AG04450 (cell line): Measurements from ENCODE around the gene MAPK7. TPM values are rescaled to one million over a fixed set of nuclear protein-coding genes. Genes with fewer than 3 reads are reported as not detected.
A peak's percentile ranks its signal among the peaks of the same experiment; 100 is the strongest.

ENCODE experiments used
- CTCF ChIA-PET: fragments of 300-600, 350-600 bp; formaldehyde crosslinking; extraction: SDS; loops from one replicate; lab custom pipeline; 2022; ENCODE audit warnings: antibody characterized with exemption, inconsistent platforms; lab: Charles Lee
- POLR2A ChIA-PET: fragments of 350-600 bp; formaldehyde crosslinking; extraction: SDS; loops from one replicate; lab custom pipeline; 2021; ENCODE audit warnings: antibody characterized with exemption, inconsistent platforms; lab: Yijun Ruan, JAX
- DNase-seq: peaks from one replicate; pipeline ENCODE4 v3.0.0-alpha.2; 2011; ENCODE audit warnings: low read depth, low spot score
- H3K27ac ChIP-seq: one replicate; pipeline ENCODE4 v1.5.1; 2012; ENCODE audit warnings: low read depth, low read length, control low read depth
- H3K27me3 ChIP-seq: one replicate; pipeline ENCODE4 v1.6.0; 2012; ENCODE audit warnings: low read length; ENCODE audit not compliant: control insufficient read depth, insufficient read depth
- H3K4me3 ChIP-seq: 2 replicates; pipeline ENCODE4 v1.5.1; 2011; ENCODE audit warnings: mild to moderate bottlenecking, low read depth, low read length, control low read depth
- H3K9me3 ChIP-seq: 2 replicates; pipeline ENCODE4 v1.5.1; 2012; ENCODE audit warnings: low read length; ENCODE audit not compliant: control insufficient read depth, insufficient read depth
- polyA plus RNA-seq: library from polyadenylated mRNA; depleted of rRNA; stranded (reverse); fragments of >200 nt; gene quantifications from 2 replicates; pipeline ENCODE4 v1.2.3, GENCODE V29; 2011
- TF ChIP-seq, protein P1 (sequence below): IDR thresholded peaks from 2 replicates; pipeline ENCODE4 v1.5.1; 2011; ENCODE audit warnings: low read depth, low read length, control low read depth, inconsistent platforms

MAPK7 gene
- polyA plus RNA-seq, 1 experiment: 6.2 TPM

DNA sequence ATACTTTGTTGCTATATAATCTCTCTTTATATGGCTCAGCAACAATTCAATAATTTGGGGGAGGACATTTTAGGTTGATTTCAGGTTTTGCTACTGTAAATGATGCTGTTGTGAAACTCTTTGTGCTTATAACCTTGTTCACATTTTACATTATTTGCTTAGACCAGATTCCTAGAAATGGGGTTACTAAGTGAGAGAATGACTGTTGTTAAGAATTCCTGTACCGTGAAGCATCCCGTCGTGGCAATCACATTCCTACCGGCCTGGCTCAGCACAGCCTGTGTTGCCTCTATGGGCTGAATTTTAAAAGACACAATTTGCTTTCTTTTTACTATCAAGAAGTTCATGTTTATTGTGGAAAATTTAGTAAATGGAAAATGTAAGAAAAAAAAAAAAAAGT lies 47.2 kb upstream of the MAPK7 start:
- CTCF ChIA-PET: no interaction called here
- peak; percentile 77 for DNase-seq
- H3K9me3 ChIP-seq: no peaks in the 10 kb centered on the region; the same call in 1 of the 2 replicates
- POLR2A ChIA-PET: interaction anchor here (0.6 to 1.5 kb wide), 2 partner anchors 9 to 22 kb away, joined by 3 to 4 read pairs; no protein-coding TSS in a partner anchor
- H3K4me3 ChIP-seq: no peak overlapping the region
- TF ChIP-seq, protein P1, sequence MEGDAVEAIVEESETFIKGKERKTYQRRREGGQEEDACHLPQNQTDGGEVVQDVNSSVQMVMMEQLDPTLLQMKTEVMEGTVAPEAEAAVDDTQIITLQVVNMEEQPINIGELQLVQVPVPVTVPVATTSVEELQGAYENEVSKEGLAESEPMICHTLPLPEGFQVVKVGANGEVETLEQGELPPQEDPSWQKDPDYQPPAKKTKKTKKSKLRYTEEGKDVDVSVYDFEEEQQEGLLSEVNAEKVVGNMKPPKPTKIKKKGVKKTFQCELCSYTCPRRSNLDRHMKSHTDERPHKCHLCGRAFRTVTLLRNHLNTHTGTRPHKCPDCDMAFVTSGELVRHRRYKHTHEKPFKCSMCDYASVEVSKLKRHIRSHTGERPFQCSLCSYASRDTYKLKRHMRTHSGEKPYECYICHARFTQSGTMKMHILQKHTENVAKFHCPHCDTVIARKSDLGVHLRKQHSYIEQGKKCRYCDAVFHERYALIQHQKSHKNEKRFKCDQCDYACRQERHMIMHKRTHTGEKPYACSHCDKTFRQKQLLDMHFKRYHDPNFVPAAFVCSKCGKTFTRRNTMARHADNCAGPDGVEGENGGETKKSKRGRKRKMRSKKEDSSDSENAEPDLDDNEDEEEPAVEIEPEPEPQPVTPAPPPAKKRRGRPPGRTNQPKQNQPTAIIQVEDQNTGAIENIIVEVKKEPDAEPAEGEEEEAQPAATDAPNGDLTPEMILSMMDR: peak; percentile 11; the same call in 1 of the 2 replicates
- H3K27me3 ChIP-seq: no peaks in the 10 kb centered on the region
- no peak overlapping the region for H3K27ac ChIP-seq

DNA sequence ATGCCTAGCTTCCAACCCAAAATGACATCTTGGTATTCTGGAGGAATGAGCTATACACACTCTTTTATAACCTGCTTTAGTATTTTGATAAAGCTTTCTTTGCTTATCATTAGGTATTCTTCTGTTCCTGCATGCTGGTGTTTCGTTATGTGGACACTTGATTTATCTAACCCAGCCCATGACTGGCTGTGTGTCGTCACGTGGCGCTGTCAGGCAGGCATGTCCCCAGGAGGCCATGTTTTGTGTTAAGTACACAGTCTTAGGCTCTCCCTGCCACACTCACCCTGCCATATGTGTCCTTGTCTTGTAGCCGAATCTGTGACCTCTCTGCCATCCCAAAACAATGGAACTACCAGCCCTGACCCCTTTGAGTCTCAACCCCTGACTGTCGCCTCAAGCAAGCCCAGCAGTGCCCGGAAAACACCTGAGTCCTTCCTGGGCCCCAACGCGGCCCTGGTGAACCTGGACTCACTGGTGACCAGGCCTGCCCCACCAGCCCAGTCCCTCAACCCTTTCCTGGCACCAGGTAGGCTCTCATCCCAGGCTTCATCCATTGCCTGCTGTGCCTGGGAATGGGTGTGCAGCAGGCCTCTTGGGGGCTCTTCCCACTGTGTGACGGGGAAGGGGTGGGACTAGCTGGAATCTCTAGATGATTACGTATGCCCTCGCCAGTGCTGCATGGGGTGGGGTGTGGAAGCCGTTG lies 46.6 kb upstream of the MAPK7 start:
- DNase-seq: no peak
- TF ChIP-seq, protein P1: no peak
- POLR2A ChIA-PET: interaction anchor here (1.5 kb wide), 1 partner anchor 10 kb away, joined by 4 read pairs; no protein-coding TSS in a partner anchor
- H3K9me3 ChIP-seq: no peaks in the 10 kb centered on the region; the same call in 1 of the 2 replicates
- H3K27ac ChIP-seq: peak overlapping the region; percentile 89
- CTCF ChIA-PET: no interaction called here
- H3K27me3 ChIP-seq: no peaks in the 10 kb centered on the region
- H3K4me3 ChIP-seq: no peak overlapping the region

DNA sequence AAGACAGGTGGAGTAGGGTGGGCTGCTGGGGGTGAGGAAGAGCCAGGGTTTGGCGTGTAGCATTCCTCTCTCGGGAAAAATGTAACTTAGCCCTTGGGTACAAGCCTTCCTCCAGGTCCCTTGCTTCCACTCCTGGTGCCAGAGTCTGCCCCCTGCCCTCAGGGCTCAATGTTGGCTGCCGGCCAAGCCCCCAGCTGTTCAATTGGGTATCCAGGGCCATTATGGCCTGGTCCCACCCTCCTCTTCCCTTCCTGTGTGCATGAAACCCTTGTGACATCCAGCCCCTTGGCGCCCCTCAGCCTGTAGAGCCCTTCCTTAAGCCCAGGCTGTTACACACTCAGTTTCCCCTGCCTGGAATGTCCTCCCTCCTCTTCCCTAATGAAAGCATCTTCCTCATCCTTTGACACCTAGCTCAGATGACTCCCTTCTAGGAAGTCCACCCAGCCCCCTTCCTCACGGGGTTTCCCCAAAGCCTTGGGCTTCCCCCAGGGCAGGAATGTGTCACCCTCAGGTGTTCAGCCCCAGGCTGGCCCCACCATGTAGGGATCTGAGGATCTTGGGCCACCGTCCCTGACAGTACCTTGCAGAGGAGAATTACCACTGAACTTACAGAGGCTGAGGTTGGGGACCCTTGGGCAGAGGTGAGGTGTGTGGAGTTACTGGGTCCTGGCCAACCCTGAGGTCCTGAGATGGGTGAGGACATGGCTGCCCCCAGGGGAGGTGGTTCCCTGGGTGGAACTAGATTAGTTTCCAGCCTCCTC lies 45.7 kb upstream of the MAPK7 start:
- no peak overlapping the region for H3K4me3 ChIP-seq
- TF ChIP-seq, protein P1: no peak
- no peaks in the 10 kb centered on the region for H3K27me3 ChIP-seq
- H3K9me3 ChIP-seq: no peaks in the 10 kb centered on the region; the same call in 1 of the 2 replicates
- DNase-seq: no peak
- H3K27ac ChIP-seq: peak overlapping the region; percentile 89
- CTCF ChIA-PET: no interaction called here
- POLR2A ChIA-PET: interaction anchor here (1.5 kb wide), 1 partner anchor 11 kb away, joined by 4 read pairs; no protein-coding TSS in a partner anchor

DNA sequence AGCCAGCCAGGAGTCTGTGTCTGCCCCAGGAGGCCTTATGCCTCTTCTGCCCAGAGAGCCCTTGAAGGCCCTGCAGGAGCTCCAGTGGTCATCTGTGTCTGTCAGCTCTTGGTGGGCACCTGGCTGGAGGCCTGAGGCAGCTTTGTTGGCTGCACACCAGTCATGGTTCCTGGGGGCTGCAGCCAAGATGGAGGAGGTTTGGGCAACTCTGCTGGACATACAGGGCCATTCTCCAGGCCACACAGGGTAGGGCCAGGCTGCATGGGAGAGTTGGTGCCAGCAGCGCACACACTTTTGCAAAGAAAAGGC lies 45.2 kb upstream of the MAPK7 start:
- Histone ChIP-seq H3K27me3 (no peaks in the 10 kb centered on the region), H3K9me3 (no peaks in the 10 kb centered on the region; the same call in 1 of the 2 replicates), H3K4me3 (no peak overlapping the region), H3K27ac (no peak overlapping the region)
- CTCF ChIA-PET: no interaction called here
- POLR2A ChIA-PET: no interaction called here
- TF ChIP-seq, protein P1: no peak
- DNase-seq: no peak

DNA sequence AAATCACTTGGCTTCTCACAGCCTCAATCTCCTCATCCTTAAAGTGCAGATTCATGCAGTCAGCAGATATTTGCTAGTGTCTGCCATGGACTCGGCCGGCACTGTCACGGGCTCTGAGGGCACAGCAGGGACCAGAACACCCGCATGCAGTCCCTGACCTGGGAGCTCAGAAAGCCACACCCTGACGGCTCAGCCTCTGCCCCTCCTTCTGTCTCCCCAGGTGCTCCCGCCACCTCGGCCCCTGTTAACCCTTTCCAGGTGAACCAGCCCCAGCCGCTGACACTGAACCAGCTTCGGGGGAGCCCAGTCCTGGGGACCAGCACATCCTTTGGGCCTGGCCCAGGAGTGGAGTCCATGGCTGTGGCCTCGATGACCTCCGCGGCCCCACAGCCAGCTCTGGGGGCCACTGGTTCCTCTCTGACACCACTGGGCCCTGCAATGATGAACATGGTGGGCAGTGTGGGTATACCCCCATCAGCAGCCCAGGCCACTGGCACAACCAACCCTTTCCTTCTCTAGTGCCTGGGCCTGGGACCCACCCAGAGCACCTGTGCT lies 44.5 kb upstream of the MAPK7 start:
- POLR2A ChIA-PET: no interaction called here
- TF ChIP-seq, protein P1: no peak
- Histone ChIP-seq H3K27ac (no peak overlapping the region), H3K9me3 (no peaks in the 10 kb centered on the region; the same call in 1 of the 2 replicates), H3K27me3 (no peaks in the 10 kb centered on the region), H3K4me3 (no peak overlapping the region)
- CTCF ChIA-PET: no interaction called here
- DNase-seq: no peak
